NCI-H2171 treated with DMSO at 0.1 percent for 48 hours (cell line): ENCODE measurements around the gene CNTRL.
"Not testable (repeated sequence)": the region's sequence is repeated elsewhere in the genome, so short reads cannot be mapped to it uniquely, and the experiment has no call there.

ENCODE experiments used
- DNase-seq: peaks from one replicate; lab custom pipeline; 2025; lab: John Stamatoyannopoulos, UW

Gene CNTRL

GRCh38 chr9:121129384-121129783 is 54.6 kb downstream of the CNTRL start:
- DNase-seq, result not testable (repeated sequence)

- peak; percentile 18 for DNase-seq
These were observed 58.5 kb downstream of the CNTRL start for GRCh38 chr9:121133104-121133816.

GRCh38 chr9:121135642-121136041 is 60.9 kb downstream of the CNTRL start:
- DNase-seq, result no peak

- no peak for DNase-seq
These were observed 63.8 kb downstream of the CNTRL start for GRCh38 chr9:121138561-121138960.

- peak; percentile 31 for DNase-seq
These were observed 64.2 kb downstream of the CNTRL start for GRCh38 chr9:121138973-121139372.

GRCh38 chr9:121140162-121140561 is 65.4 kb downstream of the CNTRL start:
- DNase-seq, result no peak

GRCh38 chr9:121141306-121141705 is 66.6 kb downstream of the CNTRL start:
- no peak for DNase-seq

- no peak for DNase-seq
These were observed 67.0 kb downstream of the CNTRL start for GRCh38 chr9:121141706-121142105.

- no peak for DNase-seq
These were observed 69.0 kb downstream of the CNTRL start for GRCh38 chr9:121143771-121144170.

GRCh38 chr9:121144482-121144881 is 69.7 kb downstream of the CNTRL start:
- DNase-seq, result no peak

- DNase-seq, result no peak
These were observed 75.4 kb downstream of the CNTRL start for GRCh38 chr9:121150188-121150587.

GRCh38 chr9:121153642-121154041 is 78.9 kb downstream of the CNTRL start:
- no peak for DNase-seq

- DNase-seq, result no peak
These were observed 80.0 kb downstream of the CNTRL start for GRCh38 chr9:121154782-121155181.

- peak; percentile 36 for DNase-seq
These were observed 81.5 kb downstream of the CNTRL start for GRCh38 chr9:121156263-121156731.

GRCh38 chr9:121157939-121158338 is 83.2 kb downstream of the CNTRL start:
- DNase-seq, result no peak

- DNase-seq, result no peak
These were observed 85.3 kb downstream of the CNTRL start for GRCh38 chr9:121160025-121160424.

GRCh38 chr9:121168052-121168451 is 93.3 kb downstream of the CNTRL start:
- no peak for DNase-seq

- peak; percentile 22 for DNase-seq
These were observed 94.4 kb downstream of the CNTRL start for GRCh38 chr9:121169094-121169601.

GRCh38 chr9:121171236-121171635 is 96.5 kb downstream of the CNTRL start:
- peak; percentile 20 for DNase-seq

- DNase-seq, result no peak
These were observed 98.2 kb downstream of the CNTRL start for GRCh38 chr9:121172726-121173487.

GRCh38 chr9:121173501-121173900 is 98.7 kb downstream of the CNTRL start:
- no peak for DNase-seq

- DNase-seq, result no peak
These were observed 104.1 kb downstream of the CNTRL start for GRCh38 chr9:121178676-121179372.

- DNase-seq, result not testable (repeated sequence)
These were observed 104.6 kb downstream of the CNTRL start for GRCh38 chr9:121179373-121179721.
